HG03432 (cell line): ENCODE data around the gene PUM1.
"Not testable (repeated sequence)": the region's sequence is repeated elsewhere in the genome, so short reads cannot be mapped to it uniquely, and the experiment has no call there.

Source experiments
- ATAC-seq: cut with Tn5 transposase; IDR thresholded peaks from one replicate; pipeline ENCODE4 v1.9.1; 2021; ENCODE audit warnings: mild to moderate bottlenecking, moderate library complexity; ENCODE audit not compliant: unreplicated experiment

PUM1 gene

DNA sequence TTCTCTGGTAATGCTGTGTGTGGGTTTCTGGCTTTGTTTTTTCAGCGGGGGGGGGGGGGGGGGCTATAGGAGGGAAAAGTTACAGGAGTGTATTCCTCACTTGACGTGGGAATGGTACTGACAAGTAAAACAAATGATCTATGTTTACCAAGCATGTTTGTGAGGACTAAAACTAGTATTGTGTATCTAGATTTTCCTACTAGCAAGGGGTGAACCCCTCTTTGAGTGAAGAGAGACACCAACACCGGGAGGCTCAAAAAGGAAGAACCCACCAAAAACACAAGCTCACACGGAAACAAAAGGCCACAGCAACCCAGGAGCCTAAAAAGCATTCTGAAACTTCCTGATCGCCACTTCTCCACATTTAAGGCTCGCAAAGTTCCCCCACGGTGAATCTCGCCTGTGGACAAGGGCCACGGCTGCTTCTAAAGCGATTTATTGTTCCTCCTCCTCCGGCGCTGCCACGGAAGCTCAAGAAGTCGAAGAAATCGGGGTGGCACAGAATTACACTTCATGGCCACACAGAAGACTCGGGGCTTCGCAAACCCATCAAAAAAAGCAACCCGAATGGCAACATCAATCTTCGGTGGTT lies 703 bp downstream of the PUM1 start:
- ATAC-seq, result no peak

DNA sequence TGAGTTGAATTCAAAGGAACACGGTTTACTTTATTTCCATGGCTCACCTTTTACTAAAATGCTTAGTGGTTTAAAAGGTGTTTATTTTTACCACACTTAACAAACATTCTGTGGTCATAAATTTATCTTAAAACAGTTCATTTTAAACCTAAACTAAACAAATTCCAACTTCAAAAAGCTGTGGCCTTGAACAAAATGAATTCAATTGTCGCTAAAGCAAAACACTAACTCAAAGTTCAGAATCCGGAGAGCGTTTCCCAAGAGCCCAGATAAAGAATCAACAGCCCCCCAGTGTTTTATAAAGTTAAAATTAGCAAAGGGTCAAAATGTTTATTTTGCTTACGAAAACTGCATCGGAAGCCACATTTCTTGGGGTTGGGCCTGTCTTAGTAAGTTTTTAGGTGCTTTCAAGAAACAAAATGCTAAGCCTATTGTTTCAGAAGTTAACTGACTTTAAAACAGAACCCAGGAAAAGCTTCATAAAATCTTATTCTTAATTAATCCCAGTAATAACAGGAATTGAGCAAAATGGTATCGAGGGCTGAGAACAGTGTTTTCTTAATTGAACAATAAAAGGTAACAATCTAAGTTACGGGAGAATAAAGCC lies 1.3 kb downstream of the PUM1 start:
- no peak for ATAC-seq

DNA sequence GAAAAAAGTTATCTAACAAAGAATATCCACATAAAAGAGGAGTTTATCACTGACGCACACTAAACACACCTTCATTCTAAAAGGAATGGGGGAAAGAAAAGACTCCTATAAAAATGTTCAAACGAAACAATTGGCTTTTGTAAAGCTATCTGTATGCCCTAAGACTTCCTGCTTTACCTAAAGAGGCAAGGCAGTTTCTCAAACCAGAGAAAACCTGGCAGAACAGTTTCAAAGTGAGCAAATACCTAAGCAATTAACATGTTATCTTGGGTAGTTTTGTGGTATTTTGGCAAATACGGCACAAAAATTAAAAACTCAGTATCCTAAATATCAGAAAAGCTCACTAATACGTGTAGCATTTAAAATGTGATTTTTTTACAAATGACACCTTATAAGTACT lies 1.9 kb downstream of the PUM1 start:
- ATAC-seq, result no peak

DNA sequence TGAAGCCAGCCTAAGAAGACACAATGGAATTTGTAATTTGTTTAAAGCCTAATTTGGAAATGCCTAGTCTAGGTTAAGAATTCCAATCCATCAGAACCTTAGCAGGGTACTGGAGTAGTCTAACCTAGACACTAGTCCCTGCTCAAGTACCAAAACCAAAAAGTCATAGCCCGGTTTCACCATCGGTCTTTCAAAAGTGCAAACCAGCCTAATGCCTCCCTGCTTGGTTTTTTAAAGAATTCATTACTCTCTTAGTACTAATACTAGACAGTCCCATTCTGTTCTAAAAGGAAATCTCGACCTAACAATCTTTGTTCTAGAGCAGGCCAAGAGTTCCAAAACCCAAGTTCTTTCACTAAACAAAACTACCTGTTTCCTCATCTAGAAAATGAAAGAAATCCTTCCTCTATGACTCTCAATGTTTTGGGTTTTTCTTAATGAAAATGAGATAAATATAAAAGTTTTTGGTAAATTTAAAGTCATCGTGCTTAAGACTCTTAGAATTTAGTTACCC lies 2.6 kb downstream of the PUM1 start:
- ATAC-seq, result no peak

DNA sequence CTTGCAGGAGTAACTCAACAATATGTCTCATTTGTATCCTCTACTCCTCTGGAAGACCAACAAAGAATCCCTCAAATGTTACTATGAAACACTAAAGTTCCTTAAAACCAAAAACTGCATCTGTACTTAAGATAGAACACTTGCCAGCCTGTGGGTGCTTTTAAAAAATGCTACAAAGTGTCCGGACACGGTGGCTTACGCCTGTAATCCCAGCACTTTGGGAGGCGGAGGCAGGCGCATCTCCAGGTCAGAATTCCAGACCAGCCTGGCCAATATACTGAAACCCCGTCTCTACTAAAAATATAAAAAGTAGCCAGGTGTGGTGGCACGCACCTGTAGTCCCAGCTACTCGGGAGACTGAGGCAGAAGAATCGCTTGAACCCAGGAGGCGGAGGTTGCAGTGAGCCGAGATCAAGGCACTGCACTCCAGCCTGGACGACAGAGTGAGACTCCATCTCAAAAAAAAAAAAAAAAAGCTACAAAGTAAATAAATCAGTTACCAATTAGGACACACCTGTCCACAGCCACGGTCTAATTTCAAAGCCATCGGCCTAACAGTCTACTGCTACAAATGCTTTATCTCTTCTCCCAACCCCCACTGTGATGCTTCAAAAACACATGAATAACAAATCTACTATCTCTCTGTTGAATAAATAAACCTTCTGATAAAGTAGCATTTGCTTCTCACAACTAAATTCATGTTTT lies 3.2 kb downstream of the PUM1 start:
- not testable (repeated sequence) for ATAC-seq

DNA sequence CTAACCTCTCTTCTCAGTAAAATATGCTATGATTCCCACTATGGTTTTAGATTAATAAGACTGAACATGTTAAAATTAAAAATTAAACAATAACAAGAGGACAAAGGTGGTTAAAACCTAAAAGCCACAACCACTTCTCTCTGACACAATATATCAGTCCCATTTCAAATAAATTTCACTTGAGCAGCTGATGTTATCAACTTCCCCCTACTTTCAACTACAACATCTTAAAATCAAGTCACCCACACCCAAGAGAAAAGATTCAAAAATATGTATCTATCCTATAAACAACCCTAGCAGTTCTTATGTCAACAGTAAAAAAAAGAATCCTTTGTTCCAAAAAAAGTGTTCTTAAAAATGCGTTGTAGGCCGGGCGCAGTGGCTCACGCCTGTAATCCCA lies 7.5 kb downstream of the PUM1 start:
- ATAC-seq, result no peak

DNA sequence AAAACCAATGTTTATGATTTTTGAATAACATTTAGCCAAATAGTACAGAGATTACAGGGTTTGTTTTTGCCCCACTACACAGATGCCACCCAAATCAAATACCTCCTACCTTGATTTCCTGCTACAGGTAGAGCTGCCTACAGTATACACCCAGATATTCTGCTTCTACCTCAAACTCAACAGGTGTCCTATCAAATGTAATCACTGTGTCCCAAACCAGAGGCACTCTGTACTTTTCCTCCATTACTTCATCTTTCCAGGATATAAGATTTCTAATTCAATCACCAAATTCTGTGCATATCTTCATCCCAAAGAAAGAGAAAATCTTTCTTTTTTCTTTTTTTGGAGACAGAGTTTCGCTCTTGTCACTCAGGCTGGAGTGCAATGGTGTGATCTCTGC lies 9.6 kb downstream of the PUM1 start:
- no peak for ATAC-seq

DNA sequence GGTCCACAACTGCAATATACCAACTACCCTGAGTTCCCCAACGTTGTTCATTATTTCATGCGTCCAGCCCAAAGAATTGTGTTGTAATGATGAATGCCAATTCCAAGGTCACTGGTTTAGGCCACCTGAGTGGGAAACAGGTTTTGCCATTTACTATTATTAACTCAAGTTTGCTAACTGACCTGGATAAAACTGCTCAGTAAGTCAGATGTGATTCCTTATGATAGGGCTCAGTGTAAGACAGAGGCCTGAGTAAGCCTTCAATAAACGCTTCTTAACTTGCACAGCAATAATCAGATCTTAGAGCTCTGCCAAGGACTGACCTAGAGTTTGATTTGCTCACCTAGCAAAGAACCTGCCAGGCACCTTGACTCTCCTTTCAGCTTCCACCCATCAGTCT lies 10.0 kb downstream of the PUM1 start:
- no peak for ATAC-seq

DNA sequence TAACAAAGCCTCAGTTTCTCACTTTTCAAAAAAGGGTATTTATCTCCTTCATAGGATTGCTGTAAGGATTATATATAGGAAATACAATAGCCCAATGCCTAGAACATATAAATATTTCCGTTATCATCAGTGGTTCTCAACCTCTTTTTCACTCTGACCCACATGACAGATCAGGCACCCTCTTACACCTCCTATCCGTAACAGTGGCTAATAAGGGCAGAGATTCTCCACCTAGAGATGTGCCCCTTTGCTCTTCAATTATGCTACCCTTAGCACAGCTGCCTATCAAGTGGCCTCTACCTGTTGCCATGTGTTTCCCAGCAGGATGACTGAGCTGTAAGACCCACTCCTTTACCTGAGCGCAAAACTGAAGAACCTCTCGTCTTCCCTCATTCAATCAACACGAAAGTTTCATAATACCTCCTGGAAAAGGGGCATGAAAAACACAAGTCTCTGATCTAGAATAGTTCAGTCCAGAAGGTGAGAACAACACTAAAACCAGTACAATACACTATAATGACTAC lies 10.5 kb downstream of the PUM1 start:
- no peak for ATAC-seq

DNA sequence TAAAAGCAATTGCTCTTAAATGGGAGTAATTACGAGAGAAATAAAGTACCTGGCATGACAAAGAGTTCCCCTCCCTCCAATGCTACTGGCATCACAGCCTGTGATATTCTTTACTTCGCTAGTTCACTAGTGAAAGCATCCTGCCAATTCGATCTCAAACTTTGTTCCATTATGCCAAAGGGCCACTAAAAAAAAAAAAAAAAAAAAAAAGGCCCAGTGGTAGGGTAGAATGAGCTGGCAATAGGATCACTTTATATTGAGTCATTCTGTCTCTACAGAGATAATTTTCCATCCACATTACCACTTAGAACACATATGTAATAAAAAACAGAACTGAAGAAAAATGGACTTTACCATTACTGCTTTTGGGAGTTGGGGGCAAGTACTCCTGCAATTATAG lies 11.2 kb downstream of the PUM1 start:
- ATAC-seq, result no peak

DNA sequence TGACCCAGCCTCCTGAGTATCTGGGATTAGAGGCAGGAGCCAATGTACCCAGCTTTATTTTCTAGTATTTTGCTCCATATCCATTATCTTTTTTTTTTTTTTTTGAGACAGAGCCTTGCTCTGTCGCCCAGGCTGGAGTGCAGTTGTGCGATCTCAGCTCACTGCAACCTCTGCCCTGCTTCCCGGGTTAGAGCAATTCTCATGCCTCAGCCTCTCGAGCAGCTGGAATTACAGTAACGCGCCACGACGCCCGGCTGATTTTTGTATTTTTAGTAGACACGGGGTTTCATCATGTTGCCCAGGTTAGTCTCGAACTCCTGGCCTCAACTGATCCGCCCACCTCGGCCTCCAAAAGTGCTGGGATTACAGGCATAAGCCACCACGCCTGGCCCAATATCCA lies 12.9 kb downstream of the PUM1 start:
- ATAC-seq, result not testable (repeated sequence)

DNA sequence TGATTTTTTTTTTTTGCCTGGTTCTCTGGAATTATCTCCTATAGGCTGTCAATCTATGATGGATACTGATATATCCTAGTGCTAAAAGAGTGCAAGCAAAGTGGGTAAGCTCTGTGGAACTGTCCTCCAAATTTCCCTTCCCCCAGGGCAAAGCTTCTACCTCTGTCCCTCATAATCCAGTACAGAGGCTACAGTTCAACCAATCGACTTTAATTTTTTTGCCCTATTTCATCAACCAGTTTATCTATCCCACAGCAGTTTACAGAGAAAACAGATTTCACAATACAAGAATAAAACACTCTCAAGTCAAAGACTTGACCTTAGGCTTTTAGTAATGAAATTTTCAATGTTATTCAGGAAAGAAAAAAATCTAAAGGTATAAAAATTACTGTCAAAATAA lies 13.9 kb downstream of the PUM1 start:
- ATAC-seq, result no peak

DNA sequence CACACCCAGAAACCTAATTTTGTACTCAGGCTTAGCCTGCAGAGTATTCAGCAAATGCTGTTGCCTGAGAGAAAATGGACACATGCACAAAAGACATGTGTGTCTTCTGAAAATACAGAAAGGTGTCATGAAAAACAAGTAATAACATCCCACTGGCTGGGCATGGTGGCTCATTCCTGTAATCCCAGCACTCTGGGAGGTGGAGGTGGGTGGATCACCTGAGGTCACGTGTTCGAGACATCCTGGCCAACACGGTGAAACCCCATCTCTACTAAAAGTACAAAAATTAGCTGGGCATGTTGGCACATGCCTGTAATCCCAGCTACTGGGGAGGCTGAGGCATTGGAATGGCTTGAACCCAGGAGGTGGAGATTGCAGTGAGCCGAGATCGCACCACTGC lies 18.0 kb downstream of the PUM1 start:
- not testable (repeated sequence) for ATAC-seq

DNA sequence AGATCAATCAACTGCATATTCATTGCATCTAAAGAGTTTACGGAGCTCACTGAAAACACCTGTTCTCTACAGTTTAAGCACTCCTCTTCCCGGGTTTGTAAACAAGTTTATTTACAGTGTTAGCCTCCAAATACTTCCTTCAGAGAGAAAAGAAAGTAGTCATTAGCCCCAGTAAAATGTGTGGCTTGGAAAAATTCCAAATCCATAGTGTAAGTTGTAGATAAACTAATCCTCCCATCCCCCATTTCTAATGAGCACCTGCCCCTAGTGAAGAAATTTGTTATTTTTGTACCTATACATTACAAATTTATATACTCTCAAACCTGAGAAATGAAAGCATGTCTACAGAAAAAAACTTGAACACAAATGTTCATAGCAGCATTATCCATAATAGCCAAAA lies 21.9 kb downstream of the PUM1 start:
- ATAC-seq, result no peak

DNA sequence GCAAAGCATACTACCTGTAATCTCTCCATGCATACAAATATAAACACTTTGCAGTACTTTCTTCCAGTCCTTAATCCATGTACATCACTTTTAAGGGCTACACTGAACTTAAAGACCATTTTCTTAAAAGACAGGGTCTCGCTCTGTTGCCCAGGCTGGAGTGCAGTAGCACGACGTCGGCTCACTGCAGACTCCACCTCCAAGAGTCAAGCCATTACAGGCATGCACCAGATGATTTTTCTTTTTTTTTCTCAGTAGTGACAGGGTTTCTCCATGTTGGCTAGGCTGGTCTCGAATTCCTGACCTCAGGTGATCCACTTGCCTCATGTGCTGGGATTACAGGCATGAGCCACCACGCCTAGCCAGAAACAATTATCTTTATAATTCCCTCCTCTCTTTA lies 22.9 kb downstream of the PUM1 start:
- no peak for ATAC-seq

DNA sequence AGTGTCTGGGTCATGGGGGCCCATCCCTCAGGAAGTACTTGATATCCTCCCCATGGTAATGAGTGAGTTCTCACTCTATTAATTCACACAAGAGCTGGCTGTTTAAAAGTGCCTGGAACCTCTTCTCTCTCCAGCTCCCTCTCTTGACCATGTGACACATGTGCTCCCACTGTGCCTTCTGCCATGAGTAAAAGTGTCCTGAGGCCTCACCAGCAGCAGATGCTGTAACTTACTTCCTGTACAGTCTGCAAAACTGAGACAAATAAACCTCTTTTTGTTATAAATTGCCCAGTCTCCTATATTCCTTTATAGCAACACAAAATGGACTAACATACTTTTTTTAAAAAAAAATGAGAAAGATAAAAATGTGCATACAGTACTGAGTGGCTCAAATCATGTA lies 24.0 kb downstream of the PUM1 start:
- no peak for ATAC-seq

DNA sequence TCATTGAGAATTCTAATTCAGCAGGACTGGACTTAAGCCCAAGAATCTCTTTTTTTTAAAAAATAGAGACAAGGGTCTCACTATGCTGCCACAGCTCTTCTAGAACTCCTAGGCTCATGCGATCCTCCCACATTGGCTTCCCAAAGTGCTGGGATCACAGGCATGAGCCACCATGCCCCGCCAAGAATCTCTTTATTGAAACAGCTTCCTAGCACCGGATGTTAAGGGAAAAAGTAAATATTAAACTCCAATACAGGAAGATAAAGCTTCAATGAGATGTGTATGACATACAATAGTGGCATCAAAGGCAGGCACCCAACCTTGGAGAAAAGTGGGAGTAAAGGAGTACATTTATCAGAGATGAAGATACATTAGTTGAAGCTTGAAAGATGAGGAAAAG lies 25.5 kb downstream of the PUM1 start:
- ATAC-seq, result no peak

DNA sequence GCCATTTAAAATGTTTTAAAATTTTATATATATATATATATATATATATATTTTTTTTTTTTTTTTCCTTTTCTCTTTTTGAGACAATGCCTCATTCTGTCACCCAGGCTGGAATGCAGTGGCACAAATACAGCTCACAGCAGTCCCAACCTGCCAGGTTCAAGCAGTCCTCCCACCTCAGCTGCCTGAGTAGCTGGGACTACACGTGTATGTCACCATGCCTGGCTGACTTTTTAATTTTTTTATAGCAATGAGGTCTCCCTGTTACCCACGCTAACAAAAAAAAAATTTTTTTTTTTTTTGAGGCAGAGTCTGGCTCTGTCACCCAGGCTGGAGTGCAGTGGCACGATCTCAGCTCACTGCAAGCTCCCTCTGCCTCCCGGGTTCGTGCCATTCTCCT lies 26.6 kb downstream of the PUM1 start:
- not testable (repeated sequence) for ATAC-seq

DNA sequence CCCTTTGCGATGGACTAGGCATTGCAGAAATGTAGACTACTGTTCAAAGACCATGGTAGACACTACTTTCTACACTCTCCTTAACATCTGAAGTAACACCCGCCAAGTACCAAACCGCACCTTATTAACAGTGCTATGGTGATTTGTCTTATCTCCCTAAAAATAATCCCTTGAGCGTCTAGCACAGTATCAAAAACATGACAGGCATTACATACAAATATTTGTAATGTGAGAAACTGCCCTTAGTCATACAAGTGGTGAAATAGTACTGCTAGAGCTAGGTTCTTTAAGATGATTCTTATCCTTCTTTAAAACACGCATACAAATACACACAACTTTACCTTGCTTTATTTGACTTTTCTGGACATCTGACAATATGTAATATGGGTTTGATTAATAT lies 27.2 kb downstream of the PUM1 start:
- ATAC-seq, result no peak

DNA sequence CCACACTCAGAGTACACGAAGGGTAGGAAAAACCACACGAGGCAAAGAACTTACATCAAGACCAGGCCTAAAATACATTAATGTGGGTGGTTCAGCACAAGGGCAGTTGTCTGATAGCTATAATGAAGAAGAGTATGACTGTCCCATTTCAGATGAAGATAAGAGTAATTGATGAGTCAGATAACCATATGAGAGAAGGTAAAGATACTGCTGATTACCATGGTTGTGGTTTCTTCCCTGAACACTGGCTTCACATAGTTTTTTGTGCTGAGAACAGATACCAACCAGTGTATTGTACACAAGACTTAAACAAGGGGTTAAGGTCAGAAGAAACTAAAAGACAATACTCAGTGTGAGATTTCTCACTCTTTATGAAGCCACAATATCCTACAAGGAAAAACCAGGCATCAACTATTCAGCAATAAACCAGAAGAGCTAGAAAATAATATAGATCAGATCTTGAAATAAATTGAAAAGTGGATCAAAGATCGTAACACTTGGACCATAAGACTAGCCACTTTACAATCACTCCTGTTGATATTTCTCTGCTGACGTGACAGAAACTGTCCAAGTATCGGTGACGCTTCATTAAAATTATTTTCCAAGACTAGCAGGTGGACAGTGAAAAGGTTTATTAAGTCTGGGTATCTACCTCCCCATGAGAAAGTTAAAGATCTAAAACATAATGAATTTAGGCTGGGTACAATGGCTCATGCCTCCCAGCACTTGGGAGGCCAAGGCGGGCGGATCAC lies 28.6 kb downstream of the PUM1 start:
- ATAC-seq, result no peak

DNA sequence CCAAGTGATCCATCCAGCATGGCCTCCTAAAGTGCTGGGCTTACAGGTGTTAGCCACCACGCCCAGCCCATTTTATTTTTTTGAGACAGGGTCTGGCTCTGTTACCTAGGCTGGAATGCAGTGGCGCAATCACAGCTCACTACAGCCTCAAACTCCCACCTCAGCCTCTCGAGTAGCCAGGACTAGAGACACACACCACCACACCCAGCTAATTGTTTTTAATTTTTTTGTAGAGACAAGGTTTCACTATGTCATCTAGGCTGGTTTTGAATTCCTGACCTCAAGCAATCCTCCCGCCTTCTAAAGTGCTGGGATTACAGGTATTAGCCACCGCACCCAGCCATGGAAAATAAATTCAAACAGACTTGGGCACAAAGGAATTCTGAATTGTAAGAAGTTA lies 31.9 kb downstream of the PUM1 start:
- no peak for ATAC-seq
